Calu3 (cell line): ENCODE results near the gene ATXN2L. TPM values are rescaled to one million over a fixed set of nuclear protein-coding genes. Genes with fewer than 3 reads are reported as not detected.

Experiments used
- BruUV-seq: library from RNA; stranded (reverse); fragments of 400-500 nt; replicated peaks from 2 replicates; lab custom pipeline; 2021; lab: Mats Ljungman, UMichigan
- CTCF ChIA-PET: fragments of 300-600 bp; sonication (Branson Sonifier 250); formaldehyde crosslinking; loops from one replicate; lab custom pipeline; 2022; ENCODE audit warnings: antibody characterized with exemption; lab: Charles Lee
- DNase-seq: peaks from one replicate; pipeline ENCODE4 v3.0.0; 2022
- H3K27ac Mint-ChIP-seq: one replicate; pipeline ENCODE4 v1.8.0; 2022; ENCODE audit warnings: mixed read lengths; ENCODE audit not compliant: unreplicated experiment
- H3K27me3 Mint-ChIP-seq: one replicate; pipeline ENCODE4 v1.8.0; 2022; ENCODE audit warnings: mixed read lengths; ENCODE audit not compliant: unreplicated experiment
- H3K36me3 Mint-ChIP-seq: one replicate; pipeline ENCODE4 v1.8.0; 2022; ENCODE audit warnings: mild to moderate bottlenecking, moderate library complexity, mixed read lengths; ENCODE audit not compliant: insufficient read depth, unreplicated experiment
- H3K4me1 Mint-ChIP-seq: one replicate; pipeline ENCODE4 v1.8.0; 2022; ENCODE audit warnings: mild to moderate bottlenecking, low read depth, mixed read lengths; ENCODE audit not compliant: unreplicated experiment
- H3K4me3 Mint-ChIP-seq: one replicate; pipeline ENCODE4 v1.8.0; 2022; ENCODE audit warnings: mild to moderate bottlenecking, low read depth, moderate library complexity, mixed read lengths; ENCODE audit not compliant: unreplicated experiment
- H3K9me3 Mint-ChIP-seq: one replicate; pipeline ENCODE4 v1.8.0; 2022; ENCODE audit warnings: low read depth, mixed read lengths; ENCODE audit not compliant: unreplicated experiment
- CTCF ChIP-seq: fragments of 200-600 bp; IDR thresholded peaks from one replicate; pipeline ENCODE4 v1.8.0; 2022; ENCODE audit warnings: antibody characterized with exemption; ENCODE audit not compliant: unreplicated experiment
- intact Hi-C: fragments of 100-400 bp; cut with micrococcal nuclease; formaldehyde crosslinking; loops from one replicate; pipeline ENCODE4 v1.10.0; 2022; ENCODE audit not compliant: unreplicated experiment
- total RNA-seq: library from RNA; stranded (reverse); gene quantifications from 2 replicates; pipeline ENCODE4 v1.2.3, GENCODE V29; 2022

The ATXN2L gene
- total RNA-seq, 1 experiment from 2014 or later, result 276 TPM

GRCh38 chr16:28878083-28878926 is 55.5 kb downstream of the ATXN2L start, which contains the start of gene ATP2A1:
ATP2A1 (plus strand) TSS chr16:28878488; CDS start chr16:28878672, 184 bp downstream.
- no TSS peak for BruUV-seq
- Mint-ChIP-seq H3K4me3 (peak within 1 kb of the TSS; percentile 88), H3K36me3 (peaks cover 78% of the 10 kb centered on the region), H3K9me3 (no peaks in the 10 kb centered on the region), H3K27ac (peak within 1 kb of the TSS; percentile 68), H3K4me1 (peaks cover 13% of the 10 kb centered on the region), H3K27me3 (no peaks in the 10 kb centered on the region)
- CTCF ChIA-PET, result no interaction called here
- intact Hi-C loops, result no loop called here
- DNase-seq, result no peak
- no peak for TF ChIP-seq CTCF

- H3K9me3 Mint-ChIP-seq, result no peaks in the 10 kb centered on the region
- H3K27ac Mint-ChIP-seq, result peak overlapping the region; percentile 68
- CTCF ChIA-PET, result interaction anchor here (0.7 to 1.0 kb wide), 2 partner anchors 21 to 60 kb away, joined by 3 to 10 read pairs; no protein-coding TSS in a partner anchor
- TF ChIP-seq CTCF, result no peak
- peaks cover 68% of the 10 kb centered on the region for H3K36me3 Mint-ChIP-seq
- intact Hi-C loops, result no loop called here
- H3K27me3 Mint-ChIP-seq, result no peaks in the 10 kb centered on the region
- peaks cover 13% of the 10 kb centered on the region for H3K4me1 Mint-ChIP-seq
- DNase-seq, result no peak
- BruUV-seq, result TSS peak; percentile 49
- H3K4me3 Mint-ChIP-seq, result peak overlapping the region; percentile 88
Observed at GRCh38 chr16:28879261-28879840, 56.6 kb downstream of the ATXN2L start.

GRCh38 chr16:28879841-28880588 is 57.2 kb downstream of the ATXN2L start:
- Mint-ChIP-seq H3K9me3 (no peaks in the 10 kb centered on the region), H3K36me3 (peaks cover 63% of the 10 kb centered on the region), H3K4me3 (peak overlapping the region; percentile 88), H3K27ac (peak overlapping the region; percentile 68), H3K4me1 (peaks cover 13% of the 10 kb centered on the region), H3K27me3 (no peaks in the 10 kb centered on the region)
- intact Hi-C loops, result no loop called here
- no TSS peak for BruUV-seq
- DNase-seq, result peak; percentile 84
- CTCF ChIA-PET, result interaction anchor here (1.0 kb wide), 1 partner anchor 20 kb away, joined by 3 read pairs; no protein-coding TSS in a partner anchor
- no peak for TF ChIP-seq CTCF

GRCh38 chr16:28880589-28880915 is 57.8 kb downstream of the ATXN2L start:
- Mint-ChIP-seq H3K27me3 (no peaks in the 10 kb centered on the region), H3K36me3 (peaks cover 58% of the 10 kb centered on the region), H3K4me1 (peaks cover 13% of the 10 kb centered on the region), H3K27ac (peak overlapping the region; percentile 68), H3K9me3 (no peaks in the 10 kb centered on the region), H3K4me3 (peak overlapping the region; percentile 88)
- no peak for DNase-seq
- CTCF ChIA-PET, result no interaction called here
- BruUV-seq, result no TSS peak
- intact Hi-C loops, result no loop called here
- TF ChIP-seq CTCF, result no peak
